Stimulated activated CD4-positive, alpha-beta T cell treated with anti-CD3 and anti-CD28 coated beads, Interleukin-1b, Interleukin-23, amount 100 ng/mL, for 4 hours (primary cell): ENCODE results near the gene TTC21B.
"Not testable (repeated sequence)": the region's sequence is repeated elsewhere in the genome, so short reads cannot be mapped to it uniquely, and the experiment has no call there.

ENCODE experiments used
- DNase-seq, 2 donors: peaks; one replicate each; pipeline ENCODE4 v3.0.0-alpha.2; 2020; ENCODE audit warnings: low read depth in 2 of 2

The TTC21B gene

DNA sequence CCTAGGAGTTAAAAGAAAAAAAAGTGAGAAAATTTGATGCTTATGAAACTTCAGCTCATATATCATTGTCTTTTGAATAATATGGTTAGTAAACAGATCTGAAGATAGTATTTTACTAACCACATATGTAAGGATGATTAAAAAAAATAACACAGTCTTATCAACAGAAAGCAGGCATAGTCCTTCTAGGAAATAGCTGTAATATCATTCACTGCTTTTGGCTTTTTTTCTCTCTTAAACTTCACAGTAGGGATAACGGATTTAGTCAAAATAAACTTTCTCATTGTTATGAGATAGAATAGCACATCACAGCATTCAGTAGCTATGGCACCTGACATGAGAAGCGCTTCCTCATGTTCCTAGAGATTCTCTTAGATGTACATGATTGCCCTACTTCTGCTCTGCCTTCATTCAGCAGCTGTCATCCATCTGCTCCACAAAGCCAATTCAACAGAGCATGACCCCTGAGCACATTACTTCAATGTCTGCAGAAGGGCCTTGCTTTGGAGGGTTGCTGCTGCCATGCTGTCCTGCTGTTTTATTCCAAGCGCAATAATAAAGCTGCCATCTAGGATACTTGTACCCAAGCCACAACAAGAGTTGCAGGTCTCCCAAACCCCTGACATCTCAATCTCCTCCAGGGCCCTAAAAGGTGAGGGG is 67.0 kb downstream of the TTC21B start:
- no peak for DNase-seq

- no peak for DNase-seq
These were observed 75.7 kb downstream of the TTC21B start for GRCh38 chr2:165877565-165878550.

DNA sequence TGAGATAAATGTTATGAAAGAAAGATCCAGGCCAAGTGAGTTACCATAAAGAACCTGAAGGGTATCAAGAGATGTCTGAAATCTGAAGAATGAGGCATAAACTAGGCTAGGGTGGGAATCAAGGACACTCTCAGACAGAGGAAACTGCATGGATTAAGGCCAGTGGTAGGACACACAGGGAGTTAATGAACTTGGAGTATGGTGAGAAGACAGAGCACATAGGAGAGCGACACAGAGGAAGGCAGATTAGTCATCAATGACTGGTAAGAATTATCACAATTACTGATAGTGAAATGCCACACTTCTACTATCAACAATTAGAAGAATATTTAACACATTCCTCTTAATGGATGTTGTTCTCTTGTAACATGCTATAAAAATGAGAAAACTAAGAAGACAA is 76.9 kb downstream of the TTC21B start:
- DNase-seq: no peak

GRCh38 chr2:165876269-165876668 is 77.3 kb downstream of the TTC21B start:
- DNase-seq: no peak

DNA sequence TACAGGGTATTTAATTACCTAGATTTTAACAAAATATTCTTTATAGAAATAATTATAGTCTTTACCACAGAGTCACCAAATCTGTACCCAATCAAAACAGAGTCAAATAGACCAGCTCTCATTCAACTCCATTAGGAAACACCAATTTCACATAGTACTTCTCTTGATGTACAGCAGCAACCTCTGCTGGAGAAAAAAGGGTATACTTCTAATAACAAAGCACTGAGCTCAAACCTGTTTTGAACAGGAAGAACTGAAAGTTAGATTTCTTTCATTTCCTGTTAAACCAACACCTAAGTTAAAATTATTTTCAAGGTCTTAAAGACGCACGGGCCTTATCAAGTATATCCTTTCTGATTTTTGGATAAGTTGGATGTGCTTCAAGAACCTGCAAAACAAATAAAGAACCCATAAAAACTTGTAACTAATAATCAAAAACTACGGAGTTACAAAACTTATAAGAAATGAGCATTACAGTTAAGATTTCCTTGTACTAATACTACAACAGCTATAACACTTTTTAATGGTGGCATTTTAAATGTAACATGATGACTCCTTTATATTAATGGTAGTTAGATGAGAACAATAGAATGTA is 79.0 kb downstream of the TTC21B start:
- no peak for DNase-seq

DNA sequence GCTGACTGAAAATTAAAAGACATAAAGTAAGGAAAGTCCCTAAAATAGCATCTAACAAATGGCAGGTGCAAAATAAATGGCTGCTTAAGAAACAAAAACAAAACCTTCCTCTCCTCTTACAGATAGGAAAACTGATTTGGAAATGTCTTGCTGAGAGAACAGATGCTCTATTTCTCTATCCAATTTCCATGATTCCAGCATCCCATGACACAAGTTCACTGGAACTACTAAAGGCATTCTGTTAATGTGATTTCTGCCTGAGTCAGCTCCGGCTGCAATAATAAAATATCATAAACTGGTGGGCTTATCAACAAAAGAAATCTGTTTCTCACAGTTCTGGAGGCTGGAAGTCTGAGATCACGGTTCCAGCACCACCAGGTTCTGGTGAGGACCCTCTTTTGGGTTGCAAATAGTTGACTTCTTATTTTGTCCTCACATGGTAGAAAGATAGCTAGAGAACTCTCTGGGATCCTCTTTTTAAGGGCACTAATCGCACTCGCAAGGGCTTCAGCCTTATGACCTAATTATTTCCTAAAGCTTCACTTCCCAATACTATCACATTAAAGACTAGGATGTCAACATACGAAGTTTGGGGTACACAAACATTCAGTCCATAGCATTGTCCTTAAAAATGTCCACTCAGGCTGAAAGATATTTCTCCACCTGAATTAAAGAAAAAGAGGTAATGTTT is 81.3 kb downstream of the TTC21B start:
- DNase-seq: no peak

DNA sequence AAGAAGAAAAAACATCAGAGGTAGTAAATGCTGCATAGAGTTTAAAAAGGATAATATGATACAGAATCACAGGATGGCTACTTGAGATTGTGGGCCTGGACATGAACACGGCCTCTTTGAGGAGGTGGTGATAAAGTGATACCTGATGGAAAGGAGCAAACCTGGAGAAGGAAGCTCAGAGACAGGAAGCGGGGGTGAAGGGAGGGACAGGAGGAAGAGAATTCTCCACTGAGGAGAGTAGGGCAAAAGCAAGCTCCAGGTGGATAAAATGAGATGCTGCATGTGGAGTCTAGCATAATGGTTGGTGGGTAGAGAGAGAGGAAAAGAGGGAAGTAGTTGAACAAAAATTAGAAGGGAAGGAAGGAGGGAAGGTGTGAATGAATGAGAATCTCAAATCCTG is 82.6 kb downstream of the TTC21B start:
- DNase-seq: no peak

DNA sequence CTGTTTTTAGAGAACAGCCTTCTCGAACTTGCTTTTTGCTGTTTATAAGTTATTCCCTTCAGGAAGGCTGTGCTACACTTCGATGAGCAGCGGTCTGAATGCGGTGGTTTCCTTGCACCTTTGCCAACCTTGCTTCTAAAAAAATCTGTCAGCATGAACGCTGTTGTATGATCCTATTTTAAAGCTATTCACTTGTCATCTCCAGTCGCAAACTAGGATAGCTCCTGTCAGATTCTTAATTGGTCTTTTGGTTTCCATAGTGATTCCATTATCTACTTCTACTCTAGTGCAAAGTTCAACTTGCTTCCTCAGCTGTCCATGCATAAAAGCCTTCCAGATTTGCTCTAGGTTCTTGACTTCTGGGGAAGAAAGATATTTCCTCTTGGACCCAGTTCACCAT is 83.2 kb downstream of the TTC21B start:
- no peak for DNase-seq

DNA sequence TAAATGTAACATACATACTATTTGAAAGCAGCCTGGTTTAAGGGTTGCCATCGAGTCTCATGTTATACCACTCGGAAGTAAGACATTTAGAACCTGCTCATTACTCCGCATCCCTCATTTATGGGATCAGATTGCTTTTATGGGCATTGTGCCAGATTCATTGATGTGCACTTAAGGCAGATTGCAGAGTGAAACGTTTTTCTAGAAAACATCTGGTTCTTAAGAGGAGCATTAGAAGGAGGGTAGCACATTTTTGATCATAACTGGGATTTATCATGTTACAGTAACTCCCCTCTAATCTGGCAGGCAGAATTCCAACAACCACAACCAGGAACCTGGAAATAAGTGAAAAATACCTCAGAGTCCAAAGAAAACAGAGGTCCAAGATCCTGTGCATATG is 85.4 kb downstream of the TTC21B start:
- DNase-seq: no peak

DNA sequence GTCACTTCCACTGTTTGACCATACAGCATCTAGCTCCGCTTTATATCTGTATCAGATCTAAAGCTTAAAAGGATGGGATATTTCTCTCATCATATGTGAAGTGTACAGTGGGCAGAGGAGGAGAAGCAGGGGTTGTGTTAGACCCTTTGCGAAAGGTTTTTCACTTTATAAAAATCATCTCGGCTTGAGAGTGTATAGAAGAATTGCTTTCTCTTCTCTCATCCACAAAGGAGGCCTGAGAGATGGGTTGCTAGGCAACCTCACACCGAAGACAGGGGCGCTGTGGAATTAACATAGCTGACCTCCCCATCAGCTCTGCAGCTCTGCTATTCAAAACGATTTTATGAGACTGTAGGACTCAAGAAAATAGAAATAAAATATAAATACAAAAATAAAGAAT is 89.3 kb downstream of the TTC21B start:
- DNase-seq: no peak

- no peak for DNase-seq
These were observed 89.7 kb downstream of the TTC21B start for GRCh38 chr2:165863810-165864261.

DNA sequence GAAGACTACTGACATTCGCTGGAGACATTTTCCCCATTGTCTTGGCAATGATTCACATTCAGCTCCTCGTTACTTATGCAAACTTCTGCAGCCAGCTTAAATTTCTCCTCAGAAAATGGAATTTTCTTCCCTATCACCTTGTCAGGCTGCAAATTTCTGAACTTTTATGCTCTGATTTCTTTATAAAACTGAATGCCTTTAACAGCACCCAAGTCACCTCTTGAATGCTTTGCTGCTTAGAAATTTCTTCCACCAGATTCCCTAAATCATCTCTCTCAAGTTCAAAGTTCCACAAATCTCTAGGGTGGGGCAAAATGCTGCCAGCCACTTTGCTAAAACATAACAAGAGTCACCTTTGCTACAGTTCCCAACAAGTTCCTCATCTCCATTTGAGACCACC is 92.5 kb downstream of the TTC21B start:
- DNase-seq: not testable (repeated sequence)

GRCh38 chr2:165859723-165860122 is 93.9 kb downstream of the TTC21B start:
- not testable (repeated sequence) for DNase-seq

DNA sequence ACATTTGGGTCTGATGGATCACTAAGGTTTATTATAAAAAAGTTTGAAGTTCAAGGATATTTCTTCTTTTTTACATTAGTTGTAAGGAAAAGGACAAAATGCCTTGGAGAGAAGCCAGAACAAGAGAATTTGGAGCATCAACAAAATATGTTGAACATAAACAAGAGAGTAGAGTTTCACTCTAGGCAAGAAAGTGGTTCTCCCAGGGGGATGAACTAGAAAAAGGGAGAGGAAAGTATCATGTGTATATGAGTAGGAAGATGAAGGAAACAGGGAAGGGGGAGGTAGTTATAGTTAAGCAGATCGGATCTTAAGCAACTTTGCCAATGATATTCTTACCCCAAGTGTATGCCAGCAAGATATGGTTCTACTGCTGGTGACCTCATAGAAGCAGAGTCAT is 95.7 kb downstream of the TTC21B start:
- DNase-seq: no peak

GRCh38 chr2:165852394-165852793 is 101.2 kb downstream of the TTC21B start:
- no peak for DNase-seq

- no peak for DNase-seq
These were observed 106.6 kb downstream of the TTC21B start for GRCh38 chr2:165847001-165847400.

DNA sequence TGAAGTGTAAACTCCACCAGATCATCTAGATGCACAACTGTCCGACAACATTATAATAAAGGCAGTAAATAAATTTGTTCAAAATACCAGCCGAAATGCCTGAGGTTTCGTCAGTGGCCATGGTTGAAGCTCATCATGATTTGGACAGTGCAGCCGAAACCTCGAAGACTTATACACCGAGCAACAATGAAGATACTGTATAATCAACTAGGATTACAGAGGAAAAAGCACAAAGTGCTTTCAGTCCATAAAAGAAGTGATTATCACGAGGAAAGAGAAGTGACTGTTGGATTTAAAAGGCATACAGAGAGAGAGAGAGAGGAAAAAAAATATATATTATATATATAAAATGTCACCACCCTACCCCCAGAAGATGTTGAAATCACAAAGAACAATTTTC is 107.5 kb downstream of the TTC21B start:
- DNase-seq: no peak

- DNase-seq: no peak
These were observed 109.4 kb downstream of the TTC21B start for GRCh38 chr2:165844216-165844615.

DNA sequence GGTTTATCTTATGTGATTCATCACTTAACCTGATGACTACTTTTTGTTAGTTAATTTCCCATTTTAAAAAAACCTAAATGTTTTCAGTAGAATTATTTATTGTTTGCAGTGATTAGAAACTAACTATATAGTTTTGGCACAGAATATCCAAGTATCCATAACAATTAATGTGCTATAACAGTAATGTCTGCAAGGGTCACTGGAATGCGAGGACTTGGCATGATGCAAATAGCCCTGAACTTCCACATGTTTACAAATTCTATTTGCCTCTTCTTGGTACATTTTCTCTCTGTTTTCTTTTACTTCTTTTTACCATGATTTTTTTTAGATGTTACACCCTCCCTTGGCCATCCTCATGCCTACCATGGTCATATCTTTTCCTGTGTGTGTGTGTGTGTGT is 110.2 kb downstream of the TTC21B start:
- DNase-seq: no peak

GRCh38 chr2:165840333-165840958 is 113.1 kb downstream of the TTC21B start:
- DNase-seq: no peak

DNA sequence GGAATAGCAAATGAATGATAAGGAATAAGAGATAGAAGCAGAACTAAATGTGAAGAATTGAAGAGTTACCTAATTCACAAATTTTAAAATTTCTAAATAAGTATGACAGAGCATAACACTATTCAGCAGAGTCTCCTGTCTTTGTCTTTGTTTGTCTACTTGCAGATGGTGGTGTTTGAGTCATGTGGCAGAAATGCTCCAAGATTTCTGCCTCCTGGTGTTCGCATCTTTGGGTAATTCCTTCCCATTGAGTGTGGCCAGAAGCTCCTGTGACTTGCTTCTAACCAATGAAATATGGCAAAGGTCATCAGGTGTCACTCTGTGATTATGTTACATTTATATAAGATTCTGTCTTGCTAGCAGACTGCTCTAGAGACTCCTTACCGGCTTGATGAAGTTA is 114.0 kb downstream of the TTC21B start:
- DNase-seq: no peak

DNA sequence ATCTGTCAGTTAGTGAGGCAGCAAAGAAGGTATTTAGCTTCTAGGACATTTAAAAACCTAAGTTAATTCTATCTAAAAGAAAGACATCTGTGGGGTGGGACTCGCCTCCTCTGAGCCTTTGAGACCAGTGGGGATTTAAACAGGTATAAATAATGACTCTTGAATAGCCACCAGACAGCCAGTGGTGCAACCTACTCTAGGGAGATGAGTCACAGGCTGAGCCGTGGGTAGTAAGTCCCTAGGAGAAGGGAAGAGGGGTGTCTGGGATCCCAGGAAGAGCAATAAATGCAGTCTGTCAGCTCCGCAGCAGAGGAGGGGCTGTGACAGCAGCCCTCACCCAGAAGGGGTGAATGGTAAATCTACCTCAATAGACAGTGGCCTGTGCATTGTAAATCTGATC is 116.5 kb downstream of the TTC21B start:
- no peak for DNase-seq
